Activated CD4-positive, alpha-beta T cell treated with anti-CD3 and anti-CD28 coated beads, Interleukin-2, amount 10 ng/mL, durations not matched to agents 24 days and 14 days (primary cell): ENCODE measurements around the gene LRRFIP2. TPM values are rescaled to one million over a fixed set of nuclear protein-coding genes. Genes with fewer than 3 reads are reported as not detected.
"Not testable (repeated sequence)": the region's sequence is repeated elsewhere in the genome, so short reads cannot be mapped to it uniquely, and the experiment has no call there.

ENCODE experiments used
- DNase-seq: peaks from one replicate; pipeline ENCODE4 v3.0.0; 2022
- H3K27ac Mint-ChIP-seq: one replicate; pipeline ENCODE4 v1.8.0; 2022; ENCODE audit warnings: mild to moderate bottlenecking, mixed read lengths
- H3K27me3 Mint-ChIP-seq: one replicate; pipeline ENCODE4 v1.8.0; 2022; ENCODE audit warnings: mixed read lengths
- H3K36me3 Mint-ChIP-seq: one replicate; pipeline ENCODE4 v1.8.0; 2022; ENCODE audit warnings: low read depth, mild to moderate bottlenecking, mixed read lengths
- H3K4me1 Mint-ChIP-seq: one replicate; pipeline ENCODE4 v1.8.0; 2021; ENCODE audit warnings: mixed read lengths
- H3K4me3 Mint-ChIP-seq: one replicate; pipeline ENCODE4 v1.8.0; 2022; ENCODE audit warnings: mild to moderate bottlenecking, moderate library complexity, mixed read lengths
- H3K9me3 Mint-ChIP-seq: one replicate; pipeline ENCODE4 v1.8.0; 2021; ENCODE audit warnings: mixed read lengths
- intact Hi-C: fragments of 100-400 bp; cut with micrococcal nuclease; formaldehyde crosslinking; loops from one replicate; pipeline ENCODE4 v1.15.1; 2023
- total RNA-seq: library from RNA; stranded (reverse); gene quantifications from 2 replicates; pipeline ENCODE4 v1.2.3, GENCODE V29; 2022

The LRRFIP2 gene, protein sequence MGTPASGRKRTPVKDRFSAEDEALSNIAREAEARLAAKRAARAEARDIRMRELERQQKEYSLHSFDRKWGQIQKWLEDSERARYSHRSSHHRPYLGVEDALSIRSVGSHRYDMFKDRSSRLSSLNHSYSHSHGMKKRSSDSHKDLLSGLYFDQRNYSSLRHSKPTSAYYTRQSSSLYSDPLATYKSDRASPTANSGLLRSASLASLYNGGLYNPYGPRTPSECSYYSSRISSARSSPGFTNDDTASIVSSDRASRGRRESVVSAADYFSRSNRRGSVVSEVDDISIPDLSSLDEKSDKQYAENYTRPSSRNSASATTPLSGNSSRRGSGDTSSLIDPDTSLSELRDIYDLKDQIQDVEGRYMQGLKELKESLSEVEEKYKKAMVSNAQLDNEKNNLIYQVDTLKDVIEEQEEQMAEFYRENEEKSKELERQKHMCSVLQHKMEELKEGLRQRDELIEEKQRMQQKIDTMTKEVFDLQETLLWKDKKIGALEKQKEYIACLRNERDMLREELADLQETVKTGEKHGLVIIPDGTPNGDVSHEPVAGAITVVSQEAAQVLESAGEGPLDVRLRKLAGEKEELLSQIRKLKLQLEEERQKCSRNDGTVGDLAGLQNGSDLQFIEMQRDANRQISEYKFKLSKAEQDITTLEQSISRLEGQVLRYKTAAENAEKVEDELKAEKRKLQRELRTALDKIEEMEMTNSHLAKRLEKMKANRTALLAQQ
- total RNA-seq = 22.5 and 23.3 TPM in 2 replicates

DNA sequence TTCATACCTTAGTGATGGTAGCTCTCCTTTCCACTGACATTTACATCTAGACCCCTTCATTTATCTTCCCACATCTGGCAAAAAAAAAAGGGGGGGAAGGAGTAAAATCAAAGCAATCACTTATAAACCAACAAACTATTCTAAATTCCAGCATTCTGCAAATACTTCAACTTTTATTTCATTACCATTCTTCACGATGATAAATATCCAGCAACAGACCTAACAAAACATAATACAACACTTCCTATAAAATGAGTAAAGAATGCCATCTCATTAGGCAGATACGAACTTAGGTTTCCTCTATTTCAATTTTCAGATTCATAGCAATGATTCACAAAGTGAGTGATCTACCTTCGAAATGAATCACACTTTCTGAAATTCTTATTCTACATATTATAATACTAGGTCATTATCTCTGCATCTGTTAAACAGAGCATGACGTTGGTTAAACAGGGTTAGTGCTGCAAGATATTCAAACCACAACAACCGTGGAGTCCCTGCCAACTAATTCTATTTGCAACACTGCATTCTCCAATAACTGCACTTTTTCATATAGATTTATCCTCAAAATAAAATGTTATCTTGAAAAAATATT lies at the start of gene LRRFIP2:
TSS of gene LRRFIP2 (minus strand) at position 51 of the 595 bp plus-strand sequence. CDS start 25,599 bp downstream, outside the sequence.
- Mint-ChIP-seq H3K36me3 (peaks cover 17% of the 10 kb centered on the region), H3K9me3 (no peaks in the 10 kb centered on the region), H3K4me1 (peaks cover 42% of the 10 kb centered on the region), H3K4me3 (peak within 1 kb of the TSS; percentile 91), H3K27ac (peak within 1 kb of the TSS; percentile 80), H3K27me3 (no peaks in the 10 kb centered on the region)
- intact Hi-C loops = loop anchor here (1.0 kb wide), 3 partner anchors 11 to 44 kb away; no protein-coding TSS in a partner anchor
- peak; percentile 61 for DNase-seq

DNA sequence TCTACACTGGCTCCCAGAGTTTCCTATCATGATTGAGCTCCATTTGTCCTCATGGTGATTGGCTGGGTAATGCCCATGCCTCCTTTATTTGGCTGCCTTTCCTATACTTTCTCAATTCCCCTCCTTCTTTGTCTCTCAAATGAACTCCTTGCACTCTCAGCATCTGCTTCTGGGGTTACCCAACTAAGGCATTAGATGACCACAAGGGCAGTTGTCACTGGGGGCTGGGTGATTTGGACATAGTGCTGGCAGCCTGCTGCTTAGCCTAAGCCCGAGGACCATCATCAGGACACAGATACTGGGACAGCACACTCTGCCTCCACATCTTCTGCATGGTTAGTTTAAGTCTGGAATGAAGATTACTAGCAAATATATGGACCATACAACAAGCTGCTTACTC lies 49.2 kb upstream of the LRRFIP2 start:
- H3K4me3 Mint-ChIP-seq = no peak overlapping the region
- no peaks in the 10 kb centered on the region for H3K36me3 Mint-ChIP-seq
- H3K9me3 Mint-ChIP-seq = no peaks in the 10 kb centered on the region
- intact Hi-C loops = no loop called here
- H3K27me3 Mint-ChIP-seq = peaks cover 28% of the 10 kb centered on the region
- no peak for DNase-seq
- H3K27ac Mint-ChIP-seq = no peak overlapping the region
- H3K4me1 Mint-ChIP-seq = peaks cover 8% of the 10 kb centered on the region

DNA sequence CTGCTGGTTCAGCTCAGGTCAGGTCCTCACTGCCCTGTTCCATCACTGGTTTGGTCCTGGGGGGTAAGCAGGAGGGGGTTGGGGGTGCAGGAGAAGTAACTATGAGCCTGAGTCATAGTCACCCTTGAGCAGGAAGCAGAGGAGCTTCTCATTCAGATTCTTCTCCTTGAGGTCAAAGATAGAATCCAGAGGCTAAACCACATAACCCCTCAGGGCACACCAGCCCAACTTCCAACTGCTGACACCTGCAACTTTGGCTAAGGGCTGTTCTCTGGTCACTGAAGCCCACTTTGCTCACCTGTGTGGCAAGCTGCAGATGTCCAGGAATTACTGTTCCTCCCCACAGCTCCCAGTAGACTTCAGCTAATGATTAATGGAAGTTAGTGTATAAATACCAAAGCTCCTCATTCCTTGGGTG lies 48.8 kb upstream of the LRRFIP2 start:
- H3K36me3 Mint-ChIP-seq = no peaks in the 10 kb centered on the region
- H3K9me3 Mint-ChIP-seq = no peaks in the 10 kb centered on the region
- H3K27ac Mint-ChIP-seq = no peak overlapping the region
- DNase-seq = no peak
- H3K4me1 Mint-ChIP-seq = peaks cover 8% of the 10 kb centered on the region
- no peak overlapping the region for H3K4me3 Mint-ChIP-seq
- H3K27me3 Mint-ChIP-seq = peaks cover 25% of the 10 kb centered on the region
- intact Hi-C loops = no loop called here

DNA sequence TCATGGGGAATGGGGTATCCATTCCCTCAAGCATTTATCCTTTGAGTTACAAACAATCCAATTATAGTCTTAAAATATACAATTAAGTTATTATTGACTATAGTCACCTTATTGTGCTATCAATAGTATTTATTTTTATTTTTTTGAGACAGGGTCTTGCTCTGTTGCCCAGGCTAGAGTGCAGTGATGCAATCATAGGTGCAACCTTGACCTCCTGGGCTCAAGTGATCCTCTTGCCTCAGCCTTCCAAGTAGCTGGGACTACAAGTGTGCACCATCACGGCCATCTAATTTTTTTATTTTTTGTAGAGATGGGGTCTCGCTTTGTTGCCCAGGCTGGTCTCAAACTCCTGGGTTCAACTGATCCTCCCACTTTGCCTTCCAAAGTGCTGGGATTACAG lies 48.2 kb upstream of the LRRFIP2 start:
- H3K4me3 Mint-ChIP-seq, H3K9me3 Mint-ChIP-seq, H3K36me3 Mint-ChIP-seq, intact Hi-C loops, H3K27ac Mint-ChIP-seq, DNase-seq, H3K4me1 Mint-ChIP-seq: not testable (repeated sequence)
- peaks cover 19% of the 10 kb centered on the region for H3K27me3 Mint-ChIP-seq

DNA sequence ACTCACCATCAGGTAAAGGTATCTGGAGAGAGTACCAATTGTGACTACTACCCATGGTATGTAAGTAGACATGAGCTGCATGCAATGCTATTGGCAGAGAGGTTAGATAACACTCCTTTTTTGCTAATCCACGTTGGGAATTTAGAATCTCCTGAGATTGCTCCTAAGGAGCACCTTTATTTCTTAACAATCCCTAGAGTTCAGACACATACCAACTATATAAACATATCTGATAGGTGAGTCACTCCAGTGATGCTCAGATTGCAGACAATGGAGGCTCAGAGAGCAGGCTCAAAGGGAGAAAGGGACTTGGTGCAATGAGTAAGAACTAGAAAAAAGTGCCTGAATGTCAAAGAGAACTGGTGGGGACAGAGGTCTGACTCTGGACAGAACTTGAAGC lies 47.0 kb upstream of the LRRFIP2 start:
- peaks cover 16% of the 10 kb centered on the region for H3K27me3 Mint-ChIP-seq
- no peaks in the 10 kb centered on the region for H3K9me3 Mint-ChIP-seq
- H3K27ac Mint-ChIP-seq = no peak overlapping the region
- H3K4me3 Mint-ChIP-seq = no peak overlapping the region
- no peaks in the 10 kb centered on the region for H3K36me3 Mint-ChIP-seq
- intact Hi-C loops = no loop called here
- H3K4me1 Mint-ChIP-seq = peaks cover 16% of the 10 kb centered on the region
- DNase-seq = no peak

DNA sequence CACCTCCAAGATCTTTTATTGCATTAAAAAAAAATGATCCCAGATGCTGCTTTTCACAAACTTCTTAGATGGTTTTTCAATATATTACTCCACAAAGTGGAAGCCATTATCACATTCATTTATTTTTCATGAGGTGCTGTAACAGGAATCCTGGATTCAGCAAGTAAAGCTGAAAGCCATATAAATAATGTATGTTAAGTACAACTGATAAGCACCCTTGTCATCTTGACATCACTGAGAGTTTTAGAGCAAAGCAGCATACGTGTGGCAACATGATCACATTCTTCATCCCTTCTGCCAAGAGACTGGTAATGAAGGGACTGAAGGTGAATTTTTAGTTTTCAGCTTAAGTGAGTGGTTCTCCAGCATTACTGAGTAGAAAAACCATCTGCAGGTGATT lies 44.9 kb upstream of the LRRFIP2 start:
- Mint-ChIP-seq H3K4me3 (no peak overlapping the region), H3K27me3 (peaks cover 6% of the 10 kb centered on the region), H3K9me3 (no peaks in the 10 kb centered on the region), H3K36me3 (no peaks in the 10 kb centered on the region), H3K27ac (no peak overlapping the region), H3K4me1 (peaks cover 18% of the 10 kb centered on the region)
- intact Hi-C loops = no loop called here
- DNase-seq = no peak

DNA sequence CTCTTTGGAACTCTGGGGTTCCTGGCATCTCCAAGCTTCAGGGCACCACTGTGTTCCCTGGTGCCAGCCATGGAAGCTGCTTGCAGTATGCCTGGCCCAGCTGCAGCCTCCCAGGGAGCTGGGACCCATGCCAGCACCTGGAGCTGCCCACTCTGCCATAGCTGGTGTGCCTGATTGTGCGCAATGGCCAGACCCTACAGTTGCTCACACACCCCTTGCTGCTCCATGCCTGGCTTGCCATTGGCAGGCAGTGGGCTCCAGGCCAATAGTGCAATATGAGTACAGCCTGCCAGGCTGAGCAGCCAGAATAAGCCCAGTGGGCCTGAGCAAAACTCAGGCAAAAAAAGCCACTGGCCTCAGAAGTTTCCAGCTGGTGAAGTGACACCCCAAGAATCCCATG lies 43.8 kb upstream of the LRRFIP2 start:
- H3K27me3 Mint-ChIP-seq = peaks cover 4% of the 10 kb centered on the region
- intact Hi-C loops = no loop called here
- no peaks in the 10 kb centered on the region for H3K36me3 Mint-ChIP-seq
- H3K9me3 Mint-ChIP-seq = no peaks in the 10 kb centered on the region
- peaks cover 16% of the 10 kb centered on the region for H3K4me1 Mint-ChIP-seq
- no peak for DNase-seq
- no peak overlapping the region for H3K4me3 Mint-ChIP-seq
- no peak overlapping the region for H3K27ac Mint-ChIP-seq

DNA sequence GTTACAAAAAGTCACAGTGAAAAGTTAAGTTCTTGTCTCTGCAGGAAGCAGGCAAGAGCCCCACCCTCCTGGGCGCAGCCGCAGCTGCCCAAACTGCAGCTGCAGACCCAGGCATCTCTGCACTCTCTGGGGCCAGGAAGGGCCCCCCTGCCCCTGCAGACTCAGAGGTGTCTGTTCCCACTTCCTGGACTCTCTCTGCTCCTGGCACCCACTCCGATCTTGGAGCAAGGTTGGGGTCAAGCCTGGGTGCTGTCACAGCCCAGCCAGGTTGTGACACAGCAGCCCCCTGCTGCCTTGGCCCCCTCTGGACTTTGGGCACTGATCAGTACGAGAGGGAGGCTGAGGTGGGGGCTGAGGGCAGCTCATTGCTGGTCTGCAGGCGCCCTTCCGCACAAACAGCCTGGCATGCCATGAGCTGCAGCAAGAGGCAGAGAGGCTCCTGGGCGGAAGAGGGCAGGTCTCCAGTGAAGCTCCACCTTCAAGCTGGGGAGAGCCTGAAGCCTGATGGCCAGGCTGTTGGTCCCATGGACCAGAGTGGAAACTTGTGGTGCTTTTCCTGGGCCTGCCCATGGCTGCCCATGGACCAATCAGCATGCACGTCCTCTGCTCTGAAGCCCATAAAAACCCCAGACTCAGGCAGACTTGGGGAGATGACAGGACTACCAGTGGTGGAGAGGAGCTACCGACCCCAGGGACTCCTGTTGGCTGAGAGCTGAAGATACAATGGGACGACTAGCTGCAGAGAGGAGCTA lies 42.9 kb upstream of the LRRFIP2 start:
- no peaks in the 10 kb centered on the region for H3K36me3 Mint-ChIP-seq
- DNase-seq = peak; percentile 56
- no peak overlapping the region for H3K4me3 Mint-ChIP-seq
- H3K4me1 Mint-ChIP-seq = peaks cover 14% of the 10 kb centered on the region
- intact Hi-C loops = no loop called here
- H3K9me3 Mint-ChIP-seq = no peaks in the 10 kb centered on the region
- no peak overlapping the region for H3K27ac Mint-ChIP-seq
- H3K27me3 Mint-ChIP-seq = peaks cover 2% of the 10 kb centered on the region

DNA sequence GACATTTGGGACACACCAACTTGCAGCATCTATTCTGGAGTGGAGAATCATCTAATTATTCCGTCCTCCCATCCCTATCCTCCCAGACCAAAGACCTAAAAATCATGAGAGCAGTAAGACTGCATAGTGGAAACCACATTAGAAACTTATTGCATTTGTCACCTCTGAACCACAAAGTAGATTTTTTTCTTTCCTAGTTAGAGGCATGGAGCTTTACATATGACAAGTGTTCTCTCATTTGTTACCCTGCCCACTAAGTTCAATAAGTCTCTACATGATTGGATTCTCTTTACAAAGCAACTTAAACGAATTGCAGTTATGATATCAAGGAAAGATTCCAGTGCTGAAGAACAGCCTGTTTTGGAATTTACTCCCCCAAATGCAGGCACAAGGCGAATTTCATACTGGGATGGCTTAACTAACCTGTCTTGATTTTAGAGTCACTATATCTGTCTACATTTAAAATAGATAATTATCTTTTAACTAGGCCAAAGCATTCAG lies 42.3 kb upstream of the LRRFIP2 start:
- no peak overlapping the region for H3K4me3 Mint-ChIP-seq
- no peak overlapping the region for H3K27ac Mint-ChIP-seq
- peaks cover 14% of the 10 kb centered on the region for H3K4me1 Mint-ChIP-seq
- peaks cover 2% of the 10 kb centered on the region for H3K27me3 Mint-ChIP-seq
- intact Hi-C loops = no loop called here
- no peak for DNase-seq
- no peaks in the 10 kb centered on the region for H3K36me3 Mint-ChIP-seq
- H3K9me3 Mint-ChIP-seq = no peaks in the 10 kb centered on the region

DNA sequence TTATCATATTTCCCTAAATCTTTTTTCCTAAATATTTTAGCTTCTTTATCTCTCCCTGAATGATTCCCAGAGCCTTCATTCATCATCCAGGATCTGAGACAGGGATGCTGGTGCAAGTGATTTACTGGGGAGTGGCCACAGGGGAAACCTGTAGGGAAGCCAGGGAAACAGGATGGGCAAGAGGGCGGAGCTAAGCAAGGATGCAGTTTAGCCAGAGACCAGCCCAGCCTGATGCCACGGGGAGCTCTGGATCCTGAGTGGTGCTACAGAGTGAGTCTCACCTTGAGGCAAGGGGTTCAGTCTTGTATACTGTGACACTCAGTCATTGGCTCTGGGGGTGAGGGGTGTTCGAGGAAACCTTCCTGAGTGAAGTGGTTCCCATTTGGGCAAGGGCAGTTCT lies 39.7 kb upstream of the LRRFIP2 start:
- Mint-ChIP-seq H3K27ac (no peak overlapping the region), H3K4me3 (no peak overlapping the region), H3K9me3 (no peaks in the 10 kb centered on the region), H3K27me3 (no peaks in the 10 kb centered on the region), H3K36me3 (no peaks in the 10 kb centered on the region), H3K4me1 (peaks cover 12% of the 10 kb centered on the region)
- DNase-seq = no peak
- intact Hi-C loops = no loop called here

DNA sequence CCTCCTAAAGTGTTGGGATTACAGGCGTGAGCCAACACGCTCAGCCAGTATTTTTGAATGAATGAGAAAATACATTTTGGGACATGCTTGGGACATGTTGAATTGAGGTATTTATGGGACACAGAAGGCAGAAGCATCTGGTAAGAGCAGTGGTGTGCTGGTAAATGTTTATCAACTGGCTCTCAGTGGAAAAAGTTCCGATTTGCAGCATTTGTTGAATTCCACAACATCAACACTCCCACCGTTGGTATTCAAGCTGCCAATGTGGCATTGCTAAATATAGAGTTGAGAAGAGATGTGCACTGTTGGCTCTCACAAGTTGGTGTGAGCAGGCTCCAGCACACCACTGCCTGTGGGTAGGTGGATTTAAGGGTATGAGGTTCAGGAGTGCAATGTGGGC lies 35.8 kb upstream of the LRRFIP2 start:
- no peak overlapping the region for H3K27ac Mint-ChIP-seq
- H3K9me3 Mint-ChIP-seq = no peaks in the 10 kb centered on the region
- no peak overlapping the region for H3K4me3 Mint-ChIP-seq
- peaks cover 2% of the 10 kb centered on the region for H3K27me3 Mint-ChIP-seq
- H3K36me3 Mint-ChIP-seq = no peaks in the 10 kb centered on the region
- intact Hi-C loops = no loop called here
- H3K4me1 Mint-ChIP-seq = no peaks in the 10 kb centered on the region
- no peak for DNase-seq

DNA sequence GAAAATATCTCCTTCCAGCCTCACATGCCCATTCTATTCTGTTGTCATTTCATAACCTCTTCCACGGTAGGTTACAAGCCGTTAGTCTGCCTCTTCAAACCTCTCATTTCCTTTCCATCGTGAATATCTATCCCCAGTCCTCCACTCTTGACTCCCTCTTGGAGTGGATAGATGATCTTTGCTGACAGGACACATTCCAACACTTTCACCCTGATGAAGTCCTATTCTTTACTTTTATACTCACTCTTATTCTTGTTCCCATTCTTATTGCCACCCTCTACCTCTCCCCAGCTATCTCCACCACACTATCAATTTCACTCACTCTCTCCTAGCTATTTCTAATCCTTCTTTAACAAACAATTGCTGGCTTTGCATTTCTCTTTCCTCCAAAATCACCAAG lies 34.2 kb upstream of the LRRFIP2 start:
- intact Hi-C loops, H3K4me1 Mint-ChIP-seq, DNase-seq, H3K4me3 Mint-ChIP-seq, H3K36me3 Mint-ChIP-seq, H3K27me3 Mint-ChIP-seq, H3K9me3 Mint-ChIP-seq, H3K27ac Mint-ChIP-seq: not testable (repeated sequence)

DNA sequence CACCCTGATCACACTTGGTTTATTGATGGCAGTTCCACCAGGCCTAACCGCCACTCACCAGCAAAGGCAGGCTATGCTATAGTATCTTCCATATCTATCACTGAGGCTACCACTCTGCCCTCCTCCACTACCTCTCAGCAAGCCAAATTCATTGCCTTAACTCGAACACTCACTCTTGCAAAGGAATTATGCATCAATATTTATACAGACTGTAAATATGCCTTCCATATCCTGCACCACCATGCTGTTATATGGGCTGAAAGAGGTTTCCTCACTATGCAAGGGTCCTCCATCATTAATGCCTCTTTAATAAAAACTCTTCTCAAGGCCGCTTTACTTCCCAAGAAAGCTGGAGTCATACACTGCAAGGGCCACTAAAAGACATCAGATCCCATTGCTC lies 33.6 kb upstream of the LRRFIP2 start:
- intact Hi-C loops, DNase-seq, H3K9me3 Mint-ChIP-seq, H3K4me1 Mint-ChIP-seq, H3K36me3 Mint-ChIP-seq, H3K27me3 Mint-ChIP-seq, H3K27ac Mint-ChIP-seq, H3K4me3 Mint-ChIP-seq: not testable (repeated sequence)
